ENCODE results near the gene NELL1. TPM values are rescaled to one million over a fixed set of nuclear protein-coding genes. Genes with fewer than 3 reads are reported as not detected.
A peak's percentile ranks its signal among the peaks of the same experiment; 100 is the strongest.

Gene NELL1
- total and polyA plus RNA-seq, 2 experiments from 2014 or later = 1.6 TPM; not detected in 1

GRCh38 chr11:21307874-21308273 lies 638.5 kb downstream of the NELL1 start (continued):
- TF ChIP-seq, protein P1, sequence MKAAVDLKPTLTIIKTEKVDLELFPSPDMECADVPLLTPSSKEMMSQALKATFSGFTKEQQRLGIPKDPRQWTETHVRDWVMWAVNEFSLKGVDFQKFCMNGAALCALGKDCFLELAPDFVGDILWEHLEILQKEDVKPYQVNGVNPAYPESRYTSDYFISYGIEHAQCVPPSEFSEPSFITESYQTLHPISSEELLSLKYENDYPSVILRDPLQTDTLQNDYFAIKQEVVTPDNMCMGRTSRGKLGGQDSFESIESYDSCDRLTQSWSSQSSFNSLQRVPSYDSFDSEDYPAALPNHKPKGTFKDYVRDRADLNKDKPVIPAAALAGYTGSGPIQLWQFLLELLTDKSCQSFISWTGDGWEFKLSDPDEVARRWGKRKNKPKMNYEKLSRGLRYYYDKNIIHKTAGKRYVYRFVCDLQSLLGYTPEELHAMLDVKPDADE (IDR thresholded peaks at IDR 0.05) = no peak
- TF ChIP-seq JUNB (IDR thresholded peaks at IDR 0.05; ENCODE audit: unreplicated experiment) = no peak

DNA sequence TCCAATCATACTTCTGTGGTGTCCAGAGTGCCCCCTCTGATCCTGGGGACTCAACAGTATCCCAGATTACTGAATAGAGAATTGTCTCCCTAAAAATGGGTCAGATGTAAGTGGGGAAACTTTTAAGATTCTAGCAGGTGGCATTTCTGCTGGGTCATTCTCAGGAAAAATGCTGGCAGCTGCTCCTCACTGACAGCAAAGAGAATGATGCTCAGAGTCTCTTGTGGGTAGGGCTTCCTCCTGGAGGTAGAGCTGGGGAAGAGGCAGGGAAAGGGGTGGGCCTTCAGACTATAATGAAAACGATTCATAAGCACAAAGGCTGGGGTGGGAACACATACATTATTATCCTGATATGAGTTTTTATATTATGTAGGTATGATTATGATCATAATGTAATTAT lies 647.2 kb downstream of the NELL1 start:
- Histone ChIP-seq H3K4me2 (no peak overlapping the region), H3K4me1 (ENCODE audit: insufficient read depth) (no peaks in the 10 kb centered on the region; the same call in 1 of the 2 replicates), H3K27ac (ENCODE audit: low read depth) (no peak overlapping the region), H3K4me3 (no peak overlapping the region), H3K36me3 (ENCODE audit: insufficient read depth) (no peaks in the 10 kb centered on the region), H3K9me2 (ENCODE audit: insufficient read depth) (no peaks in the 10 kb centered on the region), H3K27me3 (ENCODE audit: insufficient read depth) (no peaks in the 10 kb centered on the region), H2AFZ (peak overlapping the region; percentile 60; the same call in 1 of the 2 replicates), H3F3A (replicated peaks; ENCODE audit: low read depth) (no peaks in the 10 kb centered on the region), H4K20me1 (replicated peaks; ENCODE audit: insufficient read depth) (no peaks in the 10 kb centered on the region), H3K79me2 (replicated peaks; ENCODE audit: insufficient read depth) (no peaks in the 10 kb centered on the region)
- no peaks in the 10 kb centered on the region for H3K36me3 Mint-ChIP-seq (ENCODE audit: low read depth)
- no peaks in the 10 kb centered on the region; the same call in 2 of the 3 replicates for H3K9me3 Mint-ChIP-seq
- ATAC-seq (no peak), DNase-seq (ENCODE audit: low spot score) (no peak)
- no peak overlapping the region for H3K27ac Mint-ChIP-seq
- peaks cover 14% of the 10 kb centered on the region for H3K4me1 Mint-ChIP-seq
- TF ChIP-seq ZNF331 (CRISPR knock-in tag; IDR thresholded peaks at IDR 0.05; ENCODE audit: low read depth) (no peak), EZH2phosphoT487 (IDR thresholded peaks at IDR 0.05; ENCODE audit: unreplicated experiment) (no peak), STAT1 (IDR thresholded peaks at IDR 0.05; ENCODE audit: unreplicated experiment) (no peak), EZH2 (IDR thresholded peaks at IDR 0.05; ENCODE audit: low read depth, unreplicated experiment) (no peak), ZNF114 (CRISPR knock-in tag; IDR thresholded peaks at IDR 0.05) (no peak), NANOG (IDR thresholded peaks at IDR 0.05; ENCODE audit: borderline replicate concordance) (no peak), CREB1 (CRISPR knock-in tag; IDR thresholded peaks at IDR 0.05; ENCODE audit: low read depth) (no peak), CTCF (conservative IDR thresholded peaks at IDR 0.05; ENCODE audit: low read depth in 2 of 2) (no peak), REST (IDR thresholded peaks at IDR 0.05; ENCODE audit: unreplicated experiment) (no peak), POLR2AphosphoS5 (IDR thresholded peaks at IDR 0.05; ENCODE audit: low read depth) (no peak)
- TF ChIP-seq, protein P2, sequence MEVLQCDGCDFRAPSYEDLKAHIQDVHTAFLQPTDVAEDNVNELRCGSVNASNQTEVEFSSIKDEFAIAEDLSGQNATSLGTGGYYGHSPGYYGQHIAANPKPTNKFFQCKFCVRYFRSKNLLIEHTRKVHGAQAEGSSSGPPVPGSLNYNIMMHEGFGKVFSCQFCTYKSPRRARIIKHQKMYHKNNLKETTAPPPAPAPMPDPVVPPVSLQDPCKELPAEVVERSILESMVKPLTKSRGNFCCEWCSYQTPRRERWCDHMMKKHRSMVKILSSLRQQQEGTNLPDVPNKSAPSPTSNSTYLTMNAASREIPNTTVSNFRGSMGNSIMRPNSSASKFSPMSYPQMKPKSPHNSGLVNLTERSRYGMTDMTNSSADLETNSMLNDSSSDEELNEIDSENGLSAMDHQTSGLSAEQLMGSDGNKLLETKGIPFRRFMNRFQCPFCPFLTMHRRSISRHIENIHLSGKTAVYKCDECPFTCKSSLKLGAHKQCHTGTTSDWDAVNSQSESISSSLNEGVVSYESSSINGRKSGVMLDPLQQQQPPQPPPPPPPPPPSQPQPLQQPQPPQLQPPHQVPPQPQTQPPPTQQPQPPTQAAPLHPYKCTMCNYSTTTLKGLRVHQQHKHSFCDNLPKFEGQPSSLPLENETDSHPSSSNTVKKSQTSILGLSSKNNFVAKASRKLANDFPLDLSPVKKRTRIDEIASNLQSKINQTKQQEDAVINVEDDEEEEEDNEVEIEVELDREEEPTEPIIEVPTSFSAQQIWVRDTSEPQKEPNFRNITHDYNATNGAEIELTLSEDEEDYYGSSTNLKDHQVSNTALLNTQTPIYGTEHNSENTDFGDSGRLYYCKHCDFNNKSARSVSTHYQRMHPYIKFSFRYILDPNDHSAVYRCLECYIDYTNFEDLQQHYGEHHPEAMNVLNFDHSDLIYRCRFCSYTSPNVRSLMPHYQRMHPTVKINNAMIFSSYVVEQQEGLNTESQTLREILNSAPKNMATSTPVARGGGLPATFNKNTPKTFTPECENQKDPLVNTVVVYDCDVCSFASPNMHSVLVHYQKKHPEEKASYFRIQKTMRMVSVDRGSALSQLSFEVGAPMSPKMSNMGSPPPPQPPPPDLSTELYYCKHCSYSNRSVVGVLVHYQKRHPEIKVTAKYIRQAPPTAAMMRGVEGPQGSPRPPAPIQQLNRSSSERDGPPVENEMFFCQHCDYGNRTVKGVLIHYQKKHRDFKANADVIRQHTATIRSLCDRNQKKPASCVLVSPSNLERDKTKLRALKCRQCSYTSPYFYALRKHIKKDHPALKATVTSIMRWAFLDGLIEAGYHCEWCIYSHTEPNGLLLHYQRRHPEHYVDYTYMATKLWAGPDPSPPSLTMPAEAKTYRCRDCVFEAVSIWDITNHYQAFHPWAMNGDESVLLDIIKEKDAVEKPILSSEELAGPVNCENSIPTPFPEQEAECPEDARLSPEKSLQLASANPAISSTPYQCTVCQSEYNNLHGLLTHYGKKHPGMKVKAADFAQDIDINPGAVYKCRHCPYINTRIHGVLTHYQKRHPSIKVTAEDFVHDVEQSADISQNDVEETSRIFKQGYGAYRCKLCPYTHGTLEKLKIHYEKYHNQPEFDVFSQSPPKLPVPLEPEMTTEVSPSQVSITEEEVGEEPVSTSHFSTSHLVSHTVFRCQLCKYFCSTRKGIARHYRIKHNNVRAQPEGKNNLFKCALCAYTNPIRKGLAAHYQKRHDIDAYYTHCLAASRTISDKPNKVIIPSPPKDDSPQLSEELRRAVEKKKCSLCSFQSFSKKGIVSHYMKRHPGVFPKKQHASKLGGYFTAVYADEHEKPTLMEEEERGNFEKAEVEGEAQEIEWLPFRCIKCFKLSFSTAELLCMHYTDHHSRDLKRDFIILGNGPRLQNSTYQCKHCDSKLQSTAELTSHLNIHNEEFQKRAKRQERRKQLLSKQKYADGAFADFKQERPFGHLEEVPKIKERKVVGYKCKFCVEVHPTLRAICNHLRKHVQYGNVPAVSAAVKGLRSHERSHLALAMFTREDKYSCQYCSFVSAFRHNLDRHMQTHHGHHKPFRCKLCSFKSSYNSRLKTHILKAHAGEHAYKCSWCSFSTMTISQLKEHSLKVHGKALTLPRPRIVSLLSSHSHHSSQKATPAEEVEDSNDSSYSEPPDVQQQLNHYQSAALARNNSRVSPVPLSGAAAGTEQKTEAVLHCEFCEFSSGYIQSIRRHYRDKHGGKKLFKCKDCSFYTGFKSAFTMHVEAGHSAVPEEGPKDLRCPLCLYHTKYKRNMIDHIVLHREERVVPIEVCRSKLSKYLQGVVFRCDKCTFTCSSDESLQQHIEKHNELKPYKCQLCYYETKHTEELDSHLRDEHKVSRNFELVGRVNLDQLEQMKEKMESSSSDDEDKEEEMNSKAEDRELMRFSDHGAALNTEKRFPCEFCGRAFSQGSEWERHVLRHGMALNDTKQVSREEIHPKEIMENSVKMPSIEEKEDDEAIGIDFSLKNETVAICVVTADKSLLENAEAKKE (CRISPR knock-in tag; IDR thresholded peaks at IDR 0.05) = no peak
- H3K27me3 Mint-ChIP-seq (ENCODE audit: insufficient read depth, low read depth, poor library complexity) = peaks cover 1% of the 10 kb centered on the region
- H3K4me3 Mint-ChIP-seq = no peak overlapping the region

Measured in GM23338 (cell line).